HT1080 (cell line): ENCODE data around the gene GPER1. TPM values are rescaled to one million over a fixed set of nuclear protein-coding genes. Genes with fewer than 3 reads are reported as not detected.
"Not testable (repeated sequence)": the region's sequence is repeated elsewhere in the genome, so short reads cannot be mapped to it uniquely, and the experiment has no call there.

Experiments
- DNase-seq: peaks from one replicate; pipeline ENCODE4 v3.0.0-alpha.2; 2015; ENCODE audit warnings: low read depth
- total RNA-seq: library from RNA; depleted of rRNA; stranded (reverse); fragments of >200 nt; shearing (Covaris generic); gene quantifications from 2 replicates; pipeline ENCODE4 v1.2.3, GENCODE V29; 2014

Gene GPER1
- total RNA-seq, 1 experiment from 2014 or later: 1.8 TPM

GRCh38 chr7:1068013-1068412 lies 19.9 kb upstream of the GPER1 start:
- DNase-seq: no peak

- no peak for DNase-seq
Observed at GRCh38 chr7:1068619-1069018, 19.3 kb upstream of the GPER1 start.

- DNase-seq: no peak
Observed at GRCh38 chr7:1070544-1071011, 17.3 kb upstream of the GPER1 start.

GRCh38 chr7:1071731-1072254 lies 16.1 kb upstream of the GPER1 start:
- DNase-seq: no peak

GRCh38 chr7:1073142-1073977 lies 14.6 kb upstream of the GPER1 start:
- no peak for DNase-seq

GRCh38 chr7:1074018-1074417 lies 13.9 kb upstream of the GPER1 start:
- DNase-seq: not testable (repeated sequence)

GRCh38 chr7:1074593-1075431 lies 13.1 kb upstream of the GPER1 start:
- no peak for DNase-seq

GRCh38 chr7:1076184-1077072 lies 11.5 kb upstream of the GPER1 start:
- DNase-seq: no peak

- no peak for DNase-seq
Observed at GRCh38 chr7:1078519-1078918, 9.4 kb upstream of the GPER1 start.

- DNase-seq: no peak
Observed at GRCh38 chr7:1078985-1079384, 8.9 kb upstream of the GPER1 start.

GRCh38 chr7:1079546-1079945 lies 8.4 kb upstream of the GPER1 start:
- no peak for DNase-seq

- no peak for DNase-seq
Observed at GRCh38 chr7:1080252-1080920, 7.5 kb upstream of the GPER1 start.

GRCh38 chr7:1080921-1081255 lies 7.0 kb upstream of the GPER1 start:
- DNase-seq: no peak

GRCh38 chr7:1081336-1081735 lies 6.6 kb upstream of the GPER1 start:
- no peak for DNase-seq

- DNase-seq: peak; percentile 36
Observed at GRCh38 chr7:1081931-1082401, 5.9 kb upstream of the GPER1 start.

- no peak for DNase-seq
Observed at GRCh38 chr7:1083729-1084657, 3.9 kb upstream of the GPER1 start.

GRCh38 chr7:1085266-1085665 lies 2.6 kb upstream of the GPER1 start:
- no peak for DNase-seq

GRCh38 chr7:1085910-1086421 lies 1.9 kb upstream of the GPER1 start:
- no peak for DNase-seq
